GM18507 (cell line): ENCODE measurements around the gene IFNLR1.

Experiments used
- DNase-seq: peaks from one replicate; pipeline ENCODE4 v3.0.0; 2011; ENCODE audit warnings: low read depth; ENCODE audit not compliant: insufficient read length; ENCODE audit errors: extremely low spot score
- FAIRE-seq: peaks from 2 replicates; lab custom pipeline; 2011; peaks lifted over from hg19 to GRCh38; lab: Jason Lieb, UNC

Gene IFNLR1

DNA sequence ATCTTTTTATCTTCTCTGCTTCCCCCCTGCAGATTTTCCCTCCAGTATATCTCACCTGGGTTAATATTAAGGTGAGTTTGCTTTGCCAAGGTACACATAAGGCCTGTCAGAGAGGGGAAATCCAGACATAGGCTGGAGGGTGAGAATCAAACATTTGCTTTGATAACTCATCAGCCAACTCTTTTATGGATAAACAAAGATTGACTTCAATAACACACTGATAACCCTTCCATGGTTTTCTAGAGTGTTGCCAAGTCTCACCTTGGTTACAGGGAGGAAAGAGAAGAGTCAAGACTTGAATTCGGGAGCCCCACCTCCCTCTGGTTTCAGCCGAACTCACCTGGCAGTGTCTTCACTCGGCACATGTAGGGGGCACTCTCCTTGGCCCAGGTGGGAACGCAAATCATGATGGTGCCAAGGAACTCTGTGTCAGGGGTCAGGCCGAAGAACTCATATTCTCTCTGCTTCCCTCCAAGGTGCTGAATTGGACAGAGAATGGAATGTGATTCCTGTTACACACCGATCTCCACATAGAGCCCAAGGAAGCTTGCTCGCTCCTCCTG is 59.2 kb downstream of the IFNLR1 start:
- DNase-seq = no peak

DNA sequence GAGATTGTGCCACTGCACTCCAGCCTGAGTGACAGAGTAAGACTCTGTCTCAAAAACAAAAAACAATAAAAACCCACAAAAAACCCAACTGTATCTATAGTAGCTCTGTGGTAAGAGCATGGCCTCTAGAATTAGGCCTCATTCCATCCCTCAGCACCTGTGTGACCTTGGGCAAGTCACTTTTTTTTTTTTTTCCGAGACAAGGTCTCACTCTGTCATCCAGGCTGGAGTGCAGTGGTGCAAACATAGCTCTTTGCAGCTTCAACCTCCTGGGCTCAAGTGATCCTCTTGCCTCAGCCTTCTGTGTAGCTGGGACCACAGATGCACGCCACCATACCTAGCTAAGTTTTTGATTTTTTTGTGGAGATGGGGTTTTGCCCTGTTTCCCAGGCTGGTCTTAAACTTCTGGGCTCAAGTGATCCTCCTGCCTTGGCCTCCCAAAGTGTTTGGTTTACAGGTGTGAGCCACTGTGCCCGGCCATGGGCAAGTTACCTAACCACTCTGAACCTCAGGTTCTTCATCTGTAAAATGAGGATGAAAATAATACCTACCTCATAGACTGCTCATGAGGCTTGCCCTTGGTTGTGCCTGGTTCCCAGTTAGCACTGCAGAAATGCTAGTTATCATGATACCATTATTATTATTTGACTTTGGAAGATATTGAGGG is 59.8 kb downstream of the IFNLR1 start:
- FAIRE-seq (no peak), DNase-seq (no peak)

More for the DNA sequence above, 59.2 kb downstream of the IFNLR1 start:
- FAIRE-seq = no peak

GRCh38 chr1:24126672-24127023 is 60.4 kb downstream of the IFNLR1 start:
- FAIRE-seq = no peak
- DNase-seq = no peak

GRCh38 chr1:24126018-24126671 is 60.9 kb downstream of the IFNLR1 start:
- DNase-seq (no peak), FAIRE-seq (no peak)

- no peak for FAIRE-seq
- no peak for DNase-seq
These were observed 61.6 kb downstream of the IFNLR1 start for GRCh38 chr1:24125456-24125855.

DNA sequence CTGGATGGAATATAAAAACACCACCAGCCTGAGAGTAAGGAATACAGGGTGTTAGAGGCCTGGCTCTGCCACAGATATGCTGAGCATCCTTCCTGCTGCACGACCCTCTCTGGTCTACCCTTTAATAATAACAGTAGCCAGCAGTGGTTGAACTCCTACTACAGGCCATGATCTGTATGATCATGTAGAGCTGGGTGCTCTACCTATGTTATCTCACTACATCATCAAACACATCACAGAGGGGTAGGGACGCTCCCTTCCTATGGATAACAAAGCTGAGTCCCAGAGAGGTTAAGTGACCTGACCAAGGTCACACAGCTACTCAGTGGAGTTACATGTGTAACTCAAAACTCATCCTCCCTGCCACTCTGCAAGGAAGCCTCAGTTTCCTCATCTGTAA is 62.1 kb downstream of the IFNLR1 start:
- FAIRE-seq (no peak), DNase-seq (no peak)

DNA sequence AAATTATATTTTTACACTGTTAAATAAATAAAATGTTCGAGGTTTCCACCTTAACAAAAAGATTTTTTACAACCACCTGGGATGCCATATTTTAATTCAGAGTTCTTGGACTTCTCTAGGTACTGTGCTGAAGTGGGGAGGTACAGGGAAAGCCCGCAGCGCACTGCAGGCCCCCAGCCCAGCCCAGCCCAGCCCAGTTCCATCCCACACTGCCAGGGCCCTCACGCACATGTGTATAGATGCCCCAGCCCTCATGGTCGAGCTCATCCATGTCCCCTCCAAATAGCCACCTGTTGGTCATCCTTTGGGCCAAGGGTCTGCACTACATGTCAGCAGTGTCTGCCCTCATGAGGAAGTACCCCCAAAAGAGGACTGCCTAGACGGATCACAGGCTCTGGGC is 63.5 kb downstream of the IFNLR1 start:
- no peak for DNase-seq
- no peak for FAIRE-seq

- FAIRE-seq = no peak
These were observed 64.3 kb downstream of the IFNLR1 start for GRCh38 chr1:24122776-24123175.

DNA sequence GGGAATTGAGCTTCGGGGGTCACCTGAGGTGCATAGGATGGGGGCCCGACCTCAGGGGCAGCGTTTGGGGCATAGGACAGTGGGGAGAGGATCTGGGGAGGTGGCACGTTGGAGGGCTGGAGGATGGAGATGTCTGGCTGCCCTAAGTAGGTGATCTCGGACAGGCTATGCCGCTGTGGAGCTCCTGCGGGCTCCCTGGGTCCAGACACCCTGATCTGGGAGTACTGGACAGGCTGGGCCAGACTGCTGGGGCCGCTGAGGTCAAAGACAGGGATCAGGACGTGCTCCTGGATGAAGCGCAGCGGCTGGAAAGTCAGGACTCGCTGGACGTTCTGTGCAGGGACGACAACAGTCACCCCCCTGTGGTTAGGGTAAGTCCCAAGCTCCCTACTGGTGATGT is 65.7 kb downstream of the IFNLR1 start:
- no peak for FAIRE-seq

More at GRCh38 chr1:24122776-24123175, 64.3 kb downstream of the IFNLR1 start:
- no peak for DNase-seq

DNA sequence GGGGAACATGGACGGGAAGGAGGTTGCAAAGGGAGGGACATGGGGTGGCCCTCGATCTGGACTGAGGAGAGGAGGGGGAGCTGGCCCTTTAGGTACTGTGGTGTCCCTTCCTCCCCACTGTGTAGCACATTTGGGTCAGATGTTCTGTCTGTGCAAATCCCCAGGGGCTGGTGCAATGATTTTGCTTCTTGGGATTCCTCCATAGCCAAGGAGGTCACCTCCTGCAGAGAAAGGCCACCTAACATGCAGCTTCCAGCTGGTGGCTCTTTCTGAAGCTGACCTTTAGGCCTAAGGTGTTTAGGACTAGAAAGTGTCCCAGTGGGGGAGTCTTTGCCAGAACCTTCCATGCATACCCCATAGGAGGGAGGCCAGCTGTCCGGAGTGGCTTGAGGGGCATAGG is 66.1 kb downstream of the IFNLR1 start:
- no peak for DNase-seq
- no peak for FAIRE-seq

More for the DNA sequence above, 65.7 kb downstream of the IFNLR1 start:
- no peak for DNase-seq

DNA sequence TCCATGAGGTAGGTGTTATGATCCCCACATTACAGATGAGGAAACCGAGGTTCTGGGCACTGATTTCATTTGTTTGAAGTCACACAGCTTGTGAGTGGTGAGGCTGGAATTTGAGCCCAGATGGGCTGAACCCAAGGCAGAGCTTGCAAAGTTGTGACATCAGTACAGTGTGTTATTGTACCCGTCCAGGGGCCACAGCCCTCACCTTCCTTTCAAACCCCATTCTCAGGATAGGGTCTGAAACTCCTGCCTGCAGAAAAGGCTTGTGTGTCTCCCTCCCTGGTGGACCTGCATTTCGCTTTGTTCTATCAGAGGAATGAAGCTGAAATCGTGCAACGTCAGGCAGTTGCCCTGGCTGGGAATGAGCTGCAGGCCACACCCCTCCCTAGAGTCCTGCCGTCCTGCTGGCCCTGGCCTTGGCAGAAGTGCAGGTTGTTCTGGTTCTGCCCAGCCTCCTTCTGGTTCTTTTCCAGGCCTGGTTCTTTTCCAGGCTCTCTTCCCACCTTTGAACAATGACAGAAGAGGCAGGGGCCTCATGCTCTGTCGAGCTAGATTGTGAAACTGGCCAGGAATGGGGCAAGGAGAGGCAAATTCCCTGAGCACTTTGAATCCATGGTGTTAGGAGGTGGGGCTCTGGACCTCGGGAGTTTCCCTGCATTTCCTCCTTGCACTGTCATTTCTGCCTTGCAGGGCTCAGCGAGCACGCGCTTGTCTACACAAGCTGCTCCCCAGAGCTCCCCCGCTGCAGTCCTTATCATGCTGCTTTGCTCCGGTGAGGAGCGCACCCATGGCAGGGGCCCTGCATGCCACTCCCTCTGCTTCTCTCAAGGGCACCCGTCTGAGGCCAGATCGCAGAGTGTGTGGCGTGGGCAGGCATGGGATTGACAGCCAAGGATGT is 67.0 kb downstream of the IFNLR1 start:
- FAIRE-seq = no peak
- no peak for DNase-seq

DNA sequence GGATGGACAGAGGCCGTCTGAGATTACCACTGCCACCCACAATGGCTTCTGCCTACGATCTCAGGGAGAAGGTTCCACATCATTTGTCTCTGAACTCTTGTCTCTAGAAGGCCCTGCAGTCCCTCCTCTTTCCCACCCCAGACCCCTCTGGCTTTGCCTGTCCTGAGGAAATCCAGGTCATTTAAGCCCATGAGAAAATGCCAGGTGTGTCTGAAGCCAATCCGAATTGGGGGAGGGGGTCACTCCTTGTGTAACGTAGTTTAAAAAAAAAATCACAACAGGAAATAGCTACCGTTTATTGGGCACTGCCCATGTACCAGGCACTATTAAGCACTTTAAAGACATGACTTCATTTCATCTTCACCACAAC is 67.6 kb downstream of the IFNLR1 start:
- no peak for DNase-seq
- FAIRE-seq = no peak

GRCh38 chr1:24118410-24119242 is 68.5 kb downstream of the IFNLR1 start:
- FAIRE-seq (no peak), DNase-seq (no peak)

- FAIRE-seq (no peak), DNase-seq (no peak)
These were observed 69.2 kb downstream of the IFNLR1 start for GRCh38 chr1:24117722-24118409.

DNA sequence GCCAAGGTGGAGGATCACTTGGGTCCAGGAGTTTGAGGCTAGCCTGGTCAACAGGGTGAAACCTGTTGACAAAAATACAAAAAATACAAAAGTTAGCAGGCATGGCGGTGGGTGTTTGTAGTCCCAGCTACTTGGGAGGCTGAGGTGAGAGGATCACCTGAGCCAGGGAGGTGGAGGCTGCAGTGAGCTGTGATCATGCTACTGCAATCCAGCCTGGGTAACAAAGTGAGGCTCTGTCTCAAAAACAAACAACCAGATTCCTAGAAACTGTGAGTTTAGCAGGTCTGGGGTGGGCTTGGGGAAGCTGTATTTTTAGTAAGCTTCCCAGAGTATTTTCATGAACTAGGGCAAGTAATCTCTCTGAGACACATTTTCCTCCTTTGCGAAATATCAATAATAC is 70.0 kb downstream of the IFNLR1 start:
- DNase-seq (no peak), FAIRE-seq (no peak)

- no peak for FAIRE-seq
- DNase-seq = no peak
These were observed 72.3 kb downstream of the IFNLR1 start for GRCh38 chr1:24114753-24115152.

DNA sequence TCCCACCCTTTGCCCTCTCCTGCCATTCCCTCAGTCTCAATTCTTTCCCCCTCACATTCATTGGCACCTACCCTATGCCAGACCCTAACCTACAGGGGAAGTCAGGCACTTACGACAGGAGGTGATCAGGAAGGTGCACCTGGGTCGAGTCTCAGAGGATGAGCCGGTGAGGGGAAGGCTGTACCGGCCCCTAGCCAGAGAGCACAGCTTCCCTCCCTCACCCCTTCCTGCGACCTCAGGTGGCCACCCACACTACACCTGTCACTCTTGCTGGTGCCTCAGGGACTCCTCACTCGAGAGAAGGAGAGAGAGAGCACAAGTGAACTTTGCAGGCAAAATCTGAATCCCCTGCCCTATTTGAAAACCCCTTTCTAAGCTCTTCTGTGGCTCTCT is 73.5 kb downstream of the IFNLR1 start:
- DNase-seq (no peak), FAIRE-seq (no peak)

DNA sequence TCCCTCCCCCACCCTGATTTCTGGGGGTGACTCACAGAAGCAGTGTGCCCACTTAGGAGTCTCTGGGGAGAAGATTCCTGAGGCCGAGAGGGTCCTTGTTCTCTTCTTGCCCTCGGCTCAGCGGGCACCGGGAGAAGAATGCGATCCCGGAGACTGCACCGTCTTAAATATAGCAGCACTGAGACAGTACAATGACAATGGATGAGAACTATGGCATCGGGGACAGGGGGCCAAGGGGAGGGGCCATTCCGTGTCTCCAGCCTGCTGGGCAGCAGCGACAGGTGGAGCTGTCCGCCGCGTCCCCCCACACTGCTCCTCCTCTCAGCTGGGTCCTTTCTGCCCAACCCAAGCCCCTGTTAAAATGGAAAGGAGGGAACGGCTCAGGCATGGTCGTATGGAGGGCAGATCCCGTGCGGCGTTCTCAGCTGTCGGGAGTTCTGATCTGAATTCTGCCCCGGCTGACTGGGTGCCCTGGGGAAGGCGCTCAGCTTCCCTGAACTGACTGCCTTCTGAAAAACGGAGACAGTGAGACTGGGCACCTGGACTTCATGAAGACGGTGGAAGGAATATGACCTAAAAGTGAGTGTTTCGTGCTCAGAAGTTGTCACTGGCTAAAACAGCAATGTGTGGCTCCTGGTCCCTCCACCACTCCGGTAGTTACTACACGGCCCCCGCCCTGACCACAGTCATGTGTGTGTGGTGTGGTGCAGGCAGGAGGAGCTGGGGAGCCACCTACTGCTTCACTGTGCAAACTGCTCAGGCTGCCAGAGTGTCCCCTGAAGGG is 74.9 kb downstream of the IFNLR1 start, which contains the start of gene MYOM3:
MYOM3 (minus strand) TSS at position 140 of the 784 bp plus-strand sequence. CDS start 3,499 bp downstream, outside the sequence.
- FAIRE-seq (no peak), DNase-seq (peak; percentile 29)
